ENCODE data around the gene SLC2A9.

SLC2A9 gene

DNA sequence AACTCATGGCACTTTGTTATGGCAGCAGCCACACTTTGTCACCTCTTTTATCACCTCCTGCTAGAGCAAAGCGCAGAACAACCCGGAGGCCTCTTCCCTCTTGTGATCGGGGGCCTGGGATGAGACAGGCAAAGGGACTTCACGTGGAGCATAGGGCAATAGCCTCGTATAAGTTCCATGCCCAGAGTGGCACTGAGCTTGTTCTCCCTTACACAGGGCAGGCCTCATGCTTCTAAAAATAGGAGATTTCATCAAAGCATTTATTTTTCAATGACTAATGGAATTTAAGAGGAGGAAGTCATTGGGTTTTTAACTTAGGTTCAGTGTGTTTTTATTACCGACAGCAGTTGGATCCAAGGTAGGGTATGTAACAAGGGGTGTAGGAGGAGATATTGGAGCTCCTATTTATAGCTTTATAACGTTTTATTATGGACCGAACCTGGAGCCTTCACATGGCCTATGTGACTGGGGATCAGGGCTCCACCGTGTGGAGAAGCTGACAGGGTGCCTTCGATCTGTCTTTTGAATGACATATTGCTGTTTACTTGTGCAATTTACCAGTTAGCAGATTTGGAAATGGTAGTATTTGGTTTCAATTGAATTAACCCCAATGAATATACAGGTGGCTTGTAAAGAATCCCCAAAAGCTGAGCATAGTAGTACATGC is 93.8 kb downstream of the SLC2A9 start:
- no peaks in the 10 kb centered on the region for H3F3A ChIP-seq (ENCODE audit: insufficient read depth)
- H3K9ac ChIP-seq (ENCODE audit: low read length) = no peak overlapping the region
- TF ChIP-seq EZH2phosphoT487 (conservative IDR thresholded peaks at IDR 0.05; ENCODE audit: low read length) = no peak
- TF ChIP-seq CTCF (IDR thresholded peaks at IDR 0.05; ENCODE audit: insufficient read depth, low read length, poor library complexity, severe bottlenecking) = no peak
- no peaks in the 10 kb centered on the region for H3K9me3 ChIP-seq (ENCODE audit: insufficient read depth, low read length)
- no peaks in the 10 kb centered on the region for H4K20me1 ChIP-seq (ENCODE audit: low read depth, low read length)
- no peaks in the 10 kb centered on the region for H3K79me2 ChIP-seq (ENCODE audit: insufficient read depth, low read length)
- no peak overlapping the region for H3K4me2 ChIP-seq (ENCODE audit: low read depth, low read length, poor library complexity, severe bottlenecking)
- H2AFZ ChIP-seq (ENCODE audit: low read depth, low read length, severe bottlenecking) = no peak overlapping the region
- no peak overlapping the region for H3K27ac ChIP-seq (ENCODE audit: low read depth, low read length)
- no peak overlapping the region for H3K4me3 ChIP-seq (ENCODE audit: insufficient read depth, low read length, poor library complexity, severe bottlenecking)
- H3K9me2 ChIP-seq (replicated peaks; ENCODE audit: insufficient read depth, low read length) = no peaks in the 10 kb centered on the region
- no peaks in the 10 kb centered on the region for H3K36me3 ChIP-seq (ENCODE audit: low read length)
- H3K27me3 ChIP-seq (ENCODE audit: low read length) = no peaks in the 10 kb centered on the region

- H3K79me2 ChIP-seq (ENCODE audit: insufficient read depth, low read length) = no peaks in the 10 kb centered on the region
- H3K36me3 ChIP-seq (ENCODE audit: low read length) = no peaks in the 10 kb centered on the region
- no peak overlapping the region for H3K4me3 ChIP-seq (ENCODE audit: insufficient read depth, low read length, poor library complexity, severe bottlenecking)
- no peak overlapping the region for H3K9ac ChIP-seq (ENCODE audit: low read length)
- no peaks in the 10 kb centered on the region for H3K9me3 ChIP-seq (ENCODE audit: insufficient read depth, low read length)
- H2AFZ ChIP-seq (ENCODE audit: low read depth, low read length, severe bottlenecking) = no peak overlapping the region
- TF ChIP-seq CTCF (IDR thresholded peaks at IDR 0.05; ENCODE audit: insufficient read depth, low read length, poor library complexity, severe bottlenecking) (no peak), EZH2phosphoT487 (conservative IDR thresholded peaks at IDR 0.05; ENCODE audit: low read length) (no peak)
- no peak overlapping the region for H3K4me2 ChIP-seq (ENCODE audit: low read depth, low read length, poor library complexity, severe bottlenecking)
- H3K27ac ChIP-seq (ENCODE audit: low read depth, low read length) = no peak overlapping the region
- H3K9me2 ChIP-seq (replicated peaks; ENCODE audit: insufficient read depth, low read length) = no peaks in the 10 kb centered on the region
- H3K27me3 ChIP-seq (ENCODE audit: low read length) = no peaks in the 10 kb centered on the region
- H3F3A ChIP-seq (ENCODE audit: insufficient read depth) = no peaks in the 10 kb centered on the region
- H4K20me1 ChIP-seq (ENCODE audit: low read depth, low read length) = no peaks in the 10 kb centered on the region
Measured at GRCh38 chr4:9926586-9926985, 94.7 kb downstream of the SLC2A9 start.

DNA sequence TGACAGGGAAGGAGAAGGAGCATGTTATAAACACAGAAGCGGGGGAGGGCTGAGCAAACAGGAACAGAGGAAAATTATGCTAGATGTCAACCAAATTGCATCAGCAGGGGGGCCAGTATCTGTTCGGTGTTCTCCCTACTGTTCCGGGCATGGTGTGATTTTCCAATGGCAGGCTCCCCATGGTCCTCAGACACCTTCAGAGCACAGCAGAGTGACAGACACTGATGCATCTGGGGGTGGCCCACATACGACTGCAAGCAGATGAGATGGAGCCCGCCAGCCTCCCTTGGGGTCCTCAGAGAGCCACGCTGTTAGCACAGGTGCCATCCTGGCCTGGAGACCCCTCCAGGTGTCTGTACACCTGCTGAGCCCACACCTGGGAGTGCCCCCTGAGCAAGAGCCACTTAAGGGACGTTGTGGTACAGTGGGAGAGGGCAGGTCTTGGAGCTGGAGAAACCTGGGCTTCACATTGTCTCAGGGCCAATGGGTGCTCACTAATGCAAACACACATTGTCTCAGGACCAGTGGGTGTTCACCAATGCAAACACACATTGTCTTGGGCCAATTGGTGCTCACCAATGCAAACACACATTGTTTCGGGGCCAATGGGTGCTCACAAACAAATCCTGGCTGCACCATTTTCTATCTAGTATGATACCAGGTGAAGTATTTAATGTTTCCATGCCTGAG is 95.4 kb downstream of the SLC2A9 start:
- Histone ChIP-seq H3K79me2 (ENCODE audit: insufficient read depth, low read length) (no peaks in the 10 kb centered on the region), H3K4me2 (ENCODE audit: low read depth, low read length, poor library complexity, severe bottlenecking) (no peak overlapping the region), H3K36me3 (ENCODE audit: low read length) (no peaks in the 10 kb centered on the region), H3F3A (ENCODE audit: insufficient read depth) (no peaks in the 10 kb centered on the region), H3K27me3 (ENCODE audit: low read length) (no peaks in the 10 kb centered on the region), H3K9me3 (ENCODE audit: insufficient read depth, low read length) (no peaks in the 10 kb centered on the region), H3K4me3 (ENCODE audit: insufficient read depth, low read length, poor library complexity, severe bottlenecking) (no peak overlapping the region), H2AFZ (ENCODE audit: low read depth, low read length, severe bottlenecking) (no peak overlapping the region), H3K9me2 (replicated peaks; ENCODE audit: insufficient read depth, low read length) (no peaks in the 10 kb centered on the region), H4K20me1 (ENCODE audit: low read depth, low read length) (no peaks in the 10 kb centered on the region), H3K9ac (ENCODE audit: low read length) (no peak overlapping the region), H3K27ac (ENCODE audit: low read depth, low read length) (no peak overlapping the region)
- TF ChIP-seq CTCF (IDR thresholded peaks at IDR 0.05; ENCODE audit: insufficient read depth, low read length, poor library complexity, severe bottlenecking) (no peak), EZH2phosphoT487 (conservative IDR thresholded peaks at IDR 0.05; ENCODE audit: low read length) (no peak)

All from SU-DHL-6 (cell line).